GM18511 (cell line): Measurements from ENCODE around the gene PRKCB.

Source experiments
- ATAC-seq: cut with Tn5 transposase; IDR thresholded peaks from one replicate; pipeline ENCODE4 v1.9.1; 2021; ENCODE audit warnings: mild to moderate bottlenecking, moderate library complexity; ENCODE audit not compliant: unreplicated experiment

PRKCB gene

DNA sequence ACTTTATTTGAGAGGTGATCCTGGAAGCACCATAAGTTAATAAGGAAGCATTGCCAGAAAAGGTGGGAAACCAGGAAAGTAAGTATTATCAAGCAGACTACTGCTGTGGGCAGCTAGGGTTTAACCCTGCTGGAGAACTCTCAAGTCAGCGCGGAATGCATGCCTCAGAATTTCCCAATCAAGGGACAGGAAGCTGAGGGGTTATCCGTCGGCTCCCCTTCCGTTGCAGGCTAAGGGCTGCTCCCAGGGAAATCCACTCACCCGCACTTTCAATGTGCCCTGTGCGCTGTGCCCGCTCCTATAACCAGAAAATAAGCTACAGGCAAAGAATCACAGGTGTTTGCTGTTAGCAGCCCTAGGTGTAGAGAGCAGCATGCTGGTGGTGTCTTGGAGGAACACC lies 281.9 kb downstream of the PRKCB start:
- no peak for ATAC-seq

DNA sequence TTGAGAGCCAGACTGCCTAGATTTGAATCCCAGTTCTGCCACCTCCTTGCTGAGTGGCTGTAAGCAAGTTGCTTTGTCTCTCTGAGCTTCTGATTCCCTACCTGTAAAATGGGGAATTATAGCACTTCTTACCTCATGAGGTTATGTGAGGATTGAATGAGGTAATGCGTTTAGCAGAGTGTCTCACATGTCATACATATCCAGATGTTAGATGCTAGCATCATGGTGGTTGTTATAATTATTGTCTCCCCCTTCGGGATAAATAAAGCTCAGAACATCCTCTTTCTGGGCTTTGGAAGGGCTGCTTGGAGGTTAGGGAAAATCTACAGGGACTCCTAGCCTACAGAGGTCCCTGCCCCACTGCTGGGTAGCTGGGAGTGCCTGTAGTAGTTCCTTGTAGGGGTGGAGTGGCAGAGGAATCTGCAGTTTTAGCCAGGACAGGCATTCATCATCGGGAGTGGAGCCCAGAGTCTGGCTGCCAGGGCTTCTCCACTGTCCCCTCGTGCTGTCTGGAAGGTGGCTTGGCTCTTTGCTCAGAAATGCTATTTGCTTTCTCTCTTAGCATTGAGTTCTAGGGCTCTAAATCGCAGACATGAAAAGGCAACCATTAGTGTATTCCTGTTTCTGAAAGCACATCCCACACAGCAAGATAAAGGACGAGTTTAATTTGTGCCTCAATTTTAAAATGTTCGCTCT lies 282.5 kb downstream of the PRKCB start:
- no peak for ATAC-seq

DNA sequence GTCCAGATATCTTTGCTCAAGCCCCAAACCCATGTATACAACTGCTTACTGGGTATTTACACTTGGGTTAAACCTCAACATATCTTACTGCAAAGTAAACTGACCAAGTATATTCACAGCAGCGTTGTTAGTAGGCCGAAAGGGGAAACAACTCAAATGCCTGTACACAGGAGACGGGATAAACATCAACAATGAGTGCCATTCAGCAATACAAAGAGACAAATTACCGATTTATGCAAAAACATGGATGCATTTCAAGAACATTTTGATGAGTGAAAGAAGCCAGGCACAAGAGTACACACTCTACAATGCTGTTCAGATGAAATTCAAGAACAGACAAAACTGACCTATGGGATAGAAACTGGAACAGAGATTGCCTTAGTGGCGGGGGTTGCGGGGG lies 284.0 kb downstream of the PRKCB start:
- no peak for ATAC-seq

DNA sequence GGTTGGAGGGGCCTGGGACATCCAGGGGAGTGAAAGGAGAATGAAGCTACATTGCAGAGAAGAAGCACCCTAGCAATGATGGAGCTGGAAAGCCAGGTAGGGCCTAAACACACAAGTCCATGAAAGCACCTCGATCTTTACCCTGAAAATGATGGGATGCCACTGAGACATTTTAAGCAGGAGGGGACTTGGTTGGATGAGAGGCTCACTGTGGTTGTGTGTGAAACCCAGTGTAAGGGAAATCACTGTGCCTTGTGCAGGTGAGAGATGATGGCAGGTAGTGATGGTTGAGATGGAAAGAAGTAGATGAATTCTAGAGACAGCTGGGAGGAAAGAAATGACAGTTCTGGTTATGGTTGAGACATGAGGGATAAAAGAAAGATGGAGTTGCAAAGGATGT lies 287.5 kb downstream of the PRKCB start:
- ATAC-seq: no peak

DNA sequence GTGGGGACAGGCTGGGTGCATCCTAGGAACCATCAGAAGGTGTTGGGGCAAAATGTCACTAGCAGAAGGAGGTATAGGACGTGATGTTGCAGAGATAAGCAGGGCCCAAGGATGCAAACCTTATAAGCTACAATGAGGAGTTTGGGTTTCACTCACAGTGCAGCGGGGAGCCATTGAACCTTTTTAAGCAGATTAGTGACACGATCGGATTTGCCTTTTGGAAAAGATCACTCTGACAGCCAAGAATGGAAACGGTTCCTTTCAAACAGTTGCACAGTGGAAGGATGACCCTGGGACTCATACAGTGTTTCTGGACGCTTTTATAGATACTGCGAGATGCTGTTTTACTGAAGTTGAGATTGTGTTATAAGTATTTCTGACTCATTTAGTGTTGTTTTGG lies 288.5 kb downstream of the PRKCB start:
- ATAC-seq: no peak

DNA sequence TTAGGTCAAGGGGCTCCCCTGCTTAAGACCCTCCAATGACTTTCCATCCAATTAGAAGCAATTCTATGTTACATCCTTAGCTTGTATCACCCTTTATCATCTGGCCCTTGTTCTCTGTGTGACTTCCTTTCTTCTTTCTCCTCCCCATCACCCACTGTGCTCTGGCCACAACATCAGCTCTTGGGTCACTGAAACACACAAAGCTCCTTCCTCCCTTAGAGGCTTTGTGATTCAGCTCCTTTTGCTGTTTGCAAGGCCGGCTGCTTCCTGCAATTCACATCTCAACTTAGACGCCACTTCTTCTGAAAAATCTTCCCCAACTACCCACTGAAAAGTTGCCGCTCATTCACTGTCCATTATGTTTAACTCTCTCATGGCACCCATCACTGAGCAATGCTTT lies 289.4 kb downstream of the PRKCB start:
- no peak for ATAC-seq

DNA sequence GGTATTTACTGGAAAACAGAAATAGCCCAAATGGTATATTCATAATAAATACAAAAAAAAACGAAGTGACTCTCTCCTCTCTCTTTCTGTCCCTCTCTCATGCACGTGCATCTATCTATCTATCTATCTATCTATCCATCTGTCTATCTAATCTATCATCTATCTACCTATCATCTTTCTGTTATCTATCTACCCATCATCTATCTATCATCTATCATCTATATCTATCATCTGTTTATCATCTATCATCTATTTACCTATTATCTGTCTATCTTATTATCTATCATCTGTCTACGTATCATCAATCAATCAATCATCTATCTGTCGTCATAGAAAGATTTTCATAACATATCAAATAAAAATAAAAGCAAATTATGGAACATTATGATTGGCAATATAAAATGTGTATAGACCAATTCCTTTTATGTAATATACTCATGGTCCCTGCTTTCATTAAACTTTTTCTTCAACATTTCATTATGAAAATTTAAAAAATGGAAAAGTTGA lies 293.7 kb downstream of the PRKCB start:
- no peak for ATAC-seq

DNA sequence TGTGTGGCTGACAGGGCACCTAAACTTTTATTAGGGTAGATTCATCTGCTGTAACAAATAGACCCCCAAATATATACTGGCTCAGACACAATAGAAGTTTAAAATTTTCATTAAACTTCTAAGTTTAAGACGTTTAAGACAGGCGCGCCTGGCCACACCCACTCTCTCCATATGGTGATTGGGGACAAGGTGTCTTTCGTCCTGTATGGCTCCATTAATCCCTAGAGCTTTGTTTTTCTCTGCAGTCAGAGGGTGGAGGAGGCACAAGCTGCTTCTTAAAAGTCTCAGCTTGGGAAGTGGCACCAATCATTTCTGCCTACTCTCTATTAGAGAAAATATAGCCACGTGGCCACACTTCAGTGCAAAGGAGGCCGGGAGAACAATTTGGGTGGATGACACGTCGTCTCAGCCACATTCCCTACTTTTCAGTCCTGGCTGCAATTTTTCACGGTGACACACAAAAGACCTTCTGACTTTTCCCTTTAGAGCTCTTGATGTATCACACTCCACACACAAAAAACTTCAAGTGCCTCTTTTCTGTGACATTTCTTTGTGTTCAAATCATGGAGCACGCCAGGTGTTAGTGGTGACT lies 294.8 kb downstream of the PRKCB start:
- no peak for ATAC-seq

DNA sequence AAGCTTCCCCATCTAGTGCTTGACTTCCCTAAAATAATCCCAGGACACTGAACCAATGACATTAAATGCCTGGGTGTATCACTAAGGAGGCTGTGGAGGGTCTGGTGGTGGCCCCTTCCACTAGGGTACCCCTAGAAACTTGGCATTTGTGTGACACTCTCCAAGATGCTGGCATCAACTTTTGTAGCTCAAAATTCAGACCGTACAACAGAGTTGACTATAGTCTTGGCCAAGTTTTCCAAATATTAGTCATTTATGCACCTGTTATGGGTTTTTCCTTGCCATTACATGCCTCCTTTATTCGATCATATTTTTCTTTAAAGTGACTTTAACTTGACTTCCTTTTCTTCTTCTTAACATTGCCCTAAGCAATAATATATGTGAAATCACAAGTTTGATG lies 295.5 kb downstream of the PRKCB start:
- no peak for ATAC-seq

DNA sequence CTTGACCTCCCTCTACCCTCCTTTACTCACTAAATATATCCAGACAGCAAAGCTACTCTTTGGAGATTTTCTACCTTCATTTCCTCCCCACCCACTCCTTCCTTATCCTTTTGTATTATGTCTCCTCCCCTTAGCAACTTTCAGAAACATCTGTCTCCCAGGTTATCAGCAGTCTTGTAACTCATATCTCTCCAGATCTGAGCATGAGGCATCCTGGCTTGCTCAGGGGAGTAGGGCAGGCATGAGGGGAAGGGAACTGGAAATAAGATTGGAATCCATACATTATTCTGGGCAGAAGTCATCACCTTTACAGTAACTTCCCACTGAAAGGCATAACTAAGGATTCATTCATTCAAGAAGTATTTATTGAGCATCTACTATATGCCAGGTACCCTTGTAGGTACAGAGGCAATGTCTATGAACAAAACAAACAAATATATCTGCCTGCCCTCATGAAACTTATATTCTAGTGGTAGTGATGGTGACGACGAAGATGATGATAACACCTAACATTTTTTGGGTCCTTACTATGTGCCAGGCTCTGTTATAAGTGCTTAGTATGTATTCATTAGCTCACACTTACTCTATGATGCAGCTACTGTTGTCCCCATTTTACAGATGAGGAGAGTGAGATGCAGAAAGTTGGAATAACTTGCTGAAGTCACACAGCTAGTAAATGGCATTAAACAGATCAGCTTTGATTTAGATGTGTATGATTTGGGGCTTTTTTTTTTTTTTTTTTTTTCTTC lies 296.4 kb downstream of the PRKCB start:
- ATAC-seq: no peak

DNA sequence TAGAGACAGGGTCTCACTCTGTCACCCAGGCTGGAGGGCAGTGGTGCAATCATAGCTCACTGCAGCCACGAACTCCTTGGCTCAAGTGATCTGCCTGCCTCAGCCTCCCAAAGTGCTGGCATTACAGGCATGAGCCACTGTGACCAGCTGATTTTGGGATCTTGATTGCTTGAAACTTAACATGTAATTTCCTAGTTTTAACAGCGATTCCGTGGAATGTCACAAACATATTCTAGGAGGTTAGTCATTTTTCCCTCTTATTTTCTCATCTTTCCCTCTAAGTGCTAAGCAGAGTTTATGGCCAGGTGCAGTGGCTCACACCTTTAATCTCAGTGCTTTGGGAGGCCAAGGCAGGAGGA lies 297.0 kb downstream of the PRKCB start:
- no peak for ATAC-seq

DNA sequence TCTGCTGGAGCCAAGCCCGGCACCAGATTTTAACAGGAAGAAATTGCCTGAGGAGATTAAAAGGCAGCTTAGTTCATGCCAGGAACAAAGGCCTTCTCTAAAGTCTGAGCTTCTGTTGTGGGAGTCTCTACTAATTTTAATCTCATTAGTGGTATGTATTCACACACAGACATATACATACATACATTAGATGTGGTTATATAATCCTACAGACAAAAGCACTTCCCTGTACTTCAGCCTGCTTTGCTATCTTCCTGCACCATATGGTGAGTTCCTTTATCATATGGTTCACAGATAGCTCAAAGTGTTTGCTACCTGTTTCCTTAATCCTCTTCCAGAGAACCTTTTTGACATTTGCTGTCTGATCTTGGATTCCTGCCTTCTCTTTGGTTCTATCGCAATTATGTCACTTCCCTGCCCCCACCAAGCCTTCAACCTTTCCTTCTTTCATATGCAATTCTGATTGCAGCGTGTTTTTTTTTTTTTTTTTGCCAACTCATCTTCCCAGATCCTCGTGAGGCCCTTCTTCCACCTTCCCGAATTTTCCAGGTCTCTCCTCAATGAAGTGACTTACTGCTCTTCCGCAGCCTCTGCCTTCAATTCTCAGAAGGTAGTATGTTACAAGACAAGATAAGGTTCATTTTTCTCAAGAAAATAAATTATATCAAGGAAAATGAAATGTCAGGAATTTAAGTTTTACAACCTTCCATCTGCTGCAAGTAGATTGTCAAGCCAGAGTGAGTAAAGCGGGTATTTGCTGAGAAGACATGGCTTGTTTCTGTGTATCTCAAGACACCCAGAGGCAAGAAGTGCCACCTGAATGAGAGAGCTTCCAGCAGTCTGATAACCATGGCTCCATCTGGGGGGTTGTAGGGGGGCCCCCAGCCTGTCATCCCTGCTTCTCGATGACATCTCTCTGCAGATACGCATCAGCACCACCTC lies 300.1 kb downstream of the PRKCB start:
- ATAC-seq: no peak

DNA sequence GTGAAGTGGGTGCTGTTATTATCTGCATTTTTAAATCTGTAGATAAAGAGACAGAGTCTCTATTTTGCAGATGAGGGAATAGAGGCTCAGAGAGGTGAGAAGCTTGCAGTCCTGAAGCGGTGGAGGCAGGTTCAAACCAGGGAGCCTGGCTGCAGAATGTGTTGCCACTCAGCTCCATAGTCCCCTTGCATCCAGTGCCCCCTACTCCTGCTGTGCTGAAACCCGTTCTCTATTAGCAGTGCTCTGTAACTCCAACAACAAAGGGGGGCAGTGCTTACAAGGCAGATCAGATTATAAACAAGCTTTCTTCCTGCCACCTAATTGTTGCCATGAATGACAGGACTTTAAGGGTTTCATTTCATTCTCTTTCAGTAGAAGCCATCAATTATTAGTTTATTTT lies 302.2 kb downstream of the PRKCB start:
- ATAC-seq: no peak

DNA sequence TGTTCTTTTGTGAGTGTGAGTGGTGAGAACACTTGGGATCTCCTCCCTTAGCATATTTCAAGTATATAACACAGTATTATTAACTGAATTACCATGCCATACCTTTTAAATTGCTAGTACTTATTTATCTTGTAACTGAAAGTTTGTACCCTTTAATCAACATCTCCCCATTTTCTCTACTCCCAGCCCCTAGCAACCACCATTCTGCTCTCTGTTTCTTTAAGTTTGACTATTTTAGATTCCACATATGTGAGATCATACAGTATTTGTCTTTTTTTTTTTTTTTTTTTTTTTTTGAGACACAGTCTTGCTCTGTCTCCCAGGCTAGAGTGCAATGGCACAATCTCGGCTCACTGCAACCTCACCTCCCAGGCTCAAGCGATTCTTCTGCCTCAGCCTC lies 302.8 kb downstream of the PRKCB start:
- no peak for ATAC-seq

DNA sequence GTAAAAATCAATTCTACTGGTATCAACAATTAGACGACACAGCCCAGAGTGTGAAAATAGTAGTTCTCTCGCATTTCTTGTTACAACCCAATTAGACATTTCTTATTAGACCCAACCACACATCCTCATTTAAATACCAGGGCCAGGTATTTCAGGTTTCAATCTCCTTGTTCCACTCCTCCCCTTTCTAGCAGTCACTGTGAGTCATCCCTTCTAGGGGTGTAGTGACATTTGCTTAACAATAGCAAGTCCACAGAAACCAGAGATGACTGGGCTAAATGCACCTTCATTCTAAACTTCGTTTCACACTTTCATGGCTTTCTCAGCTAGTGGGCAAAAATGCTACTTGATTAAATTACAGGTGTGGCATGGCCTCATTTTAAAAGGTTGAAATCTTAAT lies 303.5 kb downstream of the PRKCB start:
- ATAC-seq: no peak

DNA sequence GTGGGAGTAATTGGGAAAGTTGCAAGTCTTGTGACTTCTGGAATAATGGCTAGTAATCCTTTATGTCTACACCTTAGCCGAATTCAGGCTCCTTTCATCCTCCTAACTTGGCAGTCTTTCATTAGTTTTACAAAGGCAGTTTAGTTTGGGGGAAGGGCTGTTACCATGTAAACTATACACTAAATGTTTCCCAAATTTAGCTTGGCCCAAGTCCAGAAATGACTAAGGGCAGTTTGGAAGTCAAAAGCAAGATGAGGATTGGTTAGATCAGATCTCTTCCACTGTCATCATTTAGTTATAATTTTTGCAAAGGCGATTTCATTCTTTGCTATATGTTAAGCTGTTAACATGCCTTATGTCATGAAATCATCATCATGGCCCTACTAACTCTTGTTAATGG lies 304.9 kb downstream of the PRKCB start:
- no peak for ATAC-seq

DNA sequence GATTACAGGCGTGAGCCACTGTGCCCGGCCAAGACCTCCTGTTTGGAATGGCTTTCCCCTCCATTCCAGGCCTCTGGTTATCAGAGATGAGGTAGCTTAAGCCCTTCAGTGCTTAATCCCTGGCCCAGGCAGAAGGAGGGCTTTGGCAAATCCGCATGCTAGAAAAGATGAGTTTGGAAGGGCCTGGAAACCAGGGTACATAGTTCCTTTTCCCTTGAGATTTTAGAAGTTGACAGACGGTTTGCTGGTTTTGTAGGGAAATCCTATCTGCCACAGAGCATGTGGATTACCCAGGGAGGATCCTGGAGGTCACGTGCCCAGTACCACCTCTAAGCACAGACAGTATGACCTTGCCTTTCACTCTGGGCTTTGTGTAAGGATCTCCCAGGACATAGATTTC lies 305.7 kb downstream of the PRKCB start:
- ATAC-seq: no peak

DNA sequence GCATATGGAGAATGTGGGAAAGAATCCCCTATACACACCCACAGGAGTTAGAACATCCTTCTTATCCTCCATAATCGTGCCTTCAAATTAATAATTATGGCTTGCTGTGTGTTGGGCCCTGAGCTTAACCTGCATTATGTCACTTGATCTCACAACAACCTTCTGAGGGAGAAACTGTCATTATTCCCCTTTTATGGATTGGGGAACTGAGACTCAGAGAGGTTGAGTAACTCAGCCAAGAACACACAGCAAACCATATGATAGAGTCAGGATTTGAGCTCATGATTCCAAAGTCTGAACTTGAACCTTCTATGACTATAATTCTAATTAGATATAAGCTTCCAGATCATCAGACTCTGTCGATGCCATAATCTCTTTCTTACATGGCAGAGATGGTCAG lies 306.1 kb downstream of the PRKCB start:
- no peak for ATAC-seq

DNA sequence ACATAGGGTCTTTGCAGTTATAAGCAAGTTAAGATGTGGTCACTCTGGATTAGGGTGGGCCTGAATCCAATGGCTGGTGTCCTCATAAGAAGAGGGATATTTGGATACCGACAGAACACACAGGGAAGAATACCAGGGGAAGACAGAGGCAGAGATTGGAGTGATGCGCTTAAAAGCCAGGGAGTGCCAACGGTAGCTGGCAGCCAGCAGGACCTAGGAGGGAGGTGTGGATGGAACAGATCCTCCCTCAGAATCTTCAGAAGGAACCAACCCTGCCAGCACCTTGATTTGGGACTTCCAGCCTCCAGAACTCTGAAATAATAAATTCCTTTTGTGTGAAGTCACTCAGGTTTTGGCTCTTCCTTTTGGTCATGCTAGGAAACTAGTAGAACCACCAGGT lies 310.1 kb downstream of the PRKCB start:
- ATAC-seq: no peak

DNA sequence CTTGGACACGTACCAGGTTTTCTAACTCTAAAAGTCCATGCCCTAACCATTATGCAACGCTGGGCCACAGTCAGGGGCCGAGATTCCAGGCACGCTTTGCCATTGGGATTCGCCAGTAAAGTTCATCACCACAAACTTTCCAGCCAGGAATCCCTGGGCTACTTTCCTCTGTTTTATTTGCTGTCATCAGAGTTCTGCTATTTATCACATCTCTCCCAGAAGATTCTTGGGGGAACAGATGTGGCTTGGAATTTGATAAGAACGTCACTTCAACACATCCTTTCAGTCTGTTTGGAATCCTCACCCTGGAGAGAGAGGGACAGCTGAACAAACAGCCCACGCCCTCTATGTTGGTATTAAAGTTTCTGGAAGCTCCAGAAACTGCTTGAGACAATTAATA lies 310.7 kb downstream of the PRKCB start:
- ATAC-seq: no peak

DNA sequence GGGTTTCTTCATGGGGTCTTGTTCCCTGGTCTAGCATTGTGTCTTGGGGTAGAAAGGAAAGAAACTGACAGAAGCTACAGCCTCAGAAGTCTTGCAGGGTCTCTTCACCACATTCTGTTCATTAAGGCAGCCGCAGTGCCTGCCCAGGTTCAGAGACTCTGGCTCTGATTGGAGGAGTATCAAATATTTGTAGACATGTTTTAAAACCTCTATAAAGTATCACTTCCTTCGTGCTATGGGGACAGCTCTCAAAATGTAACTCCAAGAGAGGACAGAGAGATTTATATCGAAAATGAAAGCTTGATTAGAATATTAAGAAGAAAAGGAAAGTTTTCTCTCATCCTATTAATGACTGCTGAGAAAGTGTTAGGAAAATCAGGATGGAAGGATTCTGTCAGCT lies 313.3 kb downstream of the PRKCB start:
- ATAC-seq: peak; percentile 51
